Right lobe of liver (tissue), 4 donors: ENCODE results near the gene HS3ST6.

Experiments
- POLR2A ChIP-seq: fragments of 450-650 bp; IDR thresholded peaks from one replicate; pipeline ENCODE4 v1.6.1; 2017; ENCODE audit warnings: antibody characterized with exemption, mild to moderate bottlenecking
- TF ChIP-seq, protein P1 (sequence below), 4 donors: fragments of 200-600 bp in 3 of 4; fragments of 450-650 bp in 1 of 4; IDR thresholded peaks; one replicate each; pipeline versions ENCODE4 v1.5.1 to v1.8.0; 2016 to 2022; ENCODE audit warnings: antibody characterized with exemption in 4 of 4, mild to moderate bottlenecking in 2 of 4
- donor health status: DM: no; HTN: no; CAD: no.
- donor health status: DM: no; HTN: no; CAD: no.
- donor health status: DM: no; HTN: yes; CAD: no.

DNA sequence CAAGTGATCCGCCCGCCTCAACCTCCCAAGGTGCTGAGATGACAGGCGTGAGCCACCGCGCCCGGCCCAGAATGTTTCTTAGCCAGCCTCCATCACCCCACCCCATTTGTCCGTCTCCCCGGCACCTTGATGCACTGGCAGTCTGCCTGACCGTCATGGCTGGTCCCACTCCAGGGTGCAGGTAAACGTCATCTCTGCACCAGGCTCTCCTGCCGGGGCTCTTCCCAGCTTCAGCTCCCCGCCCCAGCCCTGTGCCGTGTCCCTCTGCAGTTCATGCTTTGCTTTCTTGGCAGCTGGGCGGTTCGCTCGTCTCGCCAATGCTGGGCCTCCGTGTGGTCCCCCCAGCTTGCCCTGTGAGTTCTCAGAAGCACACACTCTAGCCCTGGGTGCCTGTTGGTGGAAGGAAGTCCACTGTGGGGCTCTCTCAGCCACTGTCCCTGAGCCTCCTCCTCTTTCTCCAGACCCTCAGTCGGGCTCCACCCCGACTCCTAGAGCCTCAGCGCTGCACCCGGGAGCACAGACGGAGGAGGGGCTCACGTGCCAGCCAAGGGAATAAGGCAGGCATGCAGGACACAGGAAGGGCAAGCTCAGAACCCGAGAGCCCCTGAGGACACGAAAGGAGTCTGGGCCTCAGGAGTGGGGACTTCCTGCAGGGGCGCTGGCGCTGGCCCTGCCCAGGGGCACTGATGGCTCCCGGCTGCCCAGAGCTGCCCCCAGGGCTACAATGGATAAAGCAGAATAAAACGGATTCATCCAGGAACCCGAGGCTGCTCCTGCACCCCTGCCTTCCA is 12.0 kb downstream of the HS3ST6 start:
- TF ChIP-seq, protein P1, sequence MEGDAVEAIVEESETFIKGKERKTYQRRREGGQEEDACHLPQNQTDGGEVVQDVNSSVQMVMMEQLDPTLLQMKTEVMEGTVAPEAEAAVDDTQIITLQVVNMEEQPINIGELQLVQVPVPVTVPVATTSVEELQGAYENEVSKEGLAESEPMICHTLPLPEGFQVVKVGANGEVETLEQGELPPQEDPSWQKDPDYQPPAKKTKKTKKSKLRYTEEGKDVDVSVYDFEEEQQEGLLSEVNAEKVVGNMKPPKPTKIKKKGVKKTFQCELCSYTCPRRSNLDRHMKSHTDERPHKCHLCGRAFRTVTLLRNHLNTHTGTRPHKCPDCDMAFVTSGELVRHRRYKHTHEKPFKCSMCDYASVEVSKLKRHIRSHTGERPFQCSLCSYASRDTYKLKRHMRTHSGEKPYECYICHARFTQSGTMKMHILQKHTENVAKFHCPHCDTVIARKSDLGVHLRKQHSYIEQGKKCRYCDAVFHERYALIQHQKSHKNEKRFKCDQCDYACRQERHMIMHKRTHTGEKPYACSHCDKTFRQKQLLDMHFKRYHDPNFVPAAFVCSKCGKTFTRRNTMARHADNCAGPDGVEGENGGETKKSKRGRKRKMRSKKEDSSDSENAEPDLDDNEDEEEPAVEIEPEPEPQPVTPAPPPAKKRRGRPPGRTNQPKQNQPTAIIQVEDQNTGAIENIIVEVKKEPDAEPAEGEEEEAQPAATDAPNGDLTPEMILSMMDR (IDR thresholded peaks at IDR 0.05): no peak
- TF ChIP-seq POLR2A: no peak
